Endothelial cell of hepatic sinusoid (primary cell): ENCODE data around the gene ZNF341.
"Not testable (repeated sequence)": the region's sequence is repeated elsewhere in the genome, so short reads cannot be mapped to it uniquely, and the experiment has no call there.

Source experiments
- in situ Hi-C: cut with HindIII; loops from 2 replicates; pipeline ENCODE4 v1.10.0; 2017; ENCODE audit warnings: low sequenced_read_pairs

Gene ZNF341

DNA sequence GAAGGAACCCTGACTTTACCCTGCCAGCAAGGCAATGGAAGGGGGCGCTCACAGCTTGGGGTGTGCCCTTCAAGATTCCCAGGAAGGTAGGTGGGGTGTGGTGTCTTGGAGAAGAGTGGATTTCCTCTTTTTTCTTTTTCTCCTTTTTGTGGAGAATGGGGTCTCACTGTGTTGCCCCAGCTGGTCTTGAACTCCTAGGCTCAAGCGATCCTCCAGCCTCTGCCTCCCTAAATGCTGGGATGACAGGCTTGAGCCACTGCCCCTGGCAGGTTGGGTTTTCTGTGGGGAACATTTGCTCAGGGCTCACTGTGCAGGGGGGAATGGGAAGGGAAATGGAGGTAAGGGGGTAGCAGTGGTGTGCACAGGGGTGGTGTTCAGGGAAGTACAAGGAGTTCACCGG, 4.0 kb upstream of the ZNF341 start:
- in situ Hi-C loops = no loop called here

DNA sequence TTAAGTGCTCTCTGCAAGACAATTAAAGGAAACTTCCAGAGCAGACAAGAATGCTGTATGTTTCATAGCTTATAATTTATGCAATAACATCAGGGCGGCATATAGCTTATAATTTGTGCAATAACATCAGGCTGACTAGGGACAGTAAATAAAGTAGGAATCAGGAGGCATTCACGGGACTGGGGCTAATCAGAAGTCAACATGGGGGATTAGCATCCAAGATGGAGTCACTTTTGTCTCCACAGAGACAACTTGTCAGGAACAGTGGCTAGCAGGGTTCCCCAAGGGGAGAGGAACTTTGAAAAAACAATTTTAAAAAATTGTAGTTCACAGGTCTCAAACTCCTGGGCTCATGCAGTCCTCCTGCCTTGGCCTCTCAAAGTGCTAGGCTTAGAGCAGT, 3.3 kb upstream of the ZNF341 start:
- in situ Hi-C loops = no loop called here

DNA sequence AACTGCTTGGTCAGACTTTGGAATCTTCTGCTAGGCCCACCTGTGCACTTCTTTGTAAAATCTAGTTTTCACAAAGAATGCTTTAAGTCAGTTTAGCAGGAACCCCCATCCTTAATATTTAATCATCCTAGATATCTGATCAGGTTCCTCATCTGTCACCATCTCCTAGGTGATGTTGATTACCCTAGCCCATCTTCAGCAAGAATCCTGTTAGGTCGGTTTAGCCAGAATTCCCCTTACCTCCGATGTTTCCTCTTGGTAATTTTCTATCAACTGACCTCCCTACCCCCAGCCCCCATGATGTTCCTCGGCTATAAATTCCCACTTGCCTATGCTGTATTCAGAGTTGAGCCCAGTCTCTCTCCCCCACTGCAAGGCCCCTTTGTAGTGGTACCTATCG, 2.7 kb upstream of the ZNF341 start:
- in situ Hi-C loops = no loop called here

DNA sequence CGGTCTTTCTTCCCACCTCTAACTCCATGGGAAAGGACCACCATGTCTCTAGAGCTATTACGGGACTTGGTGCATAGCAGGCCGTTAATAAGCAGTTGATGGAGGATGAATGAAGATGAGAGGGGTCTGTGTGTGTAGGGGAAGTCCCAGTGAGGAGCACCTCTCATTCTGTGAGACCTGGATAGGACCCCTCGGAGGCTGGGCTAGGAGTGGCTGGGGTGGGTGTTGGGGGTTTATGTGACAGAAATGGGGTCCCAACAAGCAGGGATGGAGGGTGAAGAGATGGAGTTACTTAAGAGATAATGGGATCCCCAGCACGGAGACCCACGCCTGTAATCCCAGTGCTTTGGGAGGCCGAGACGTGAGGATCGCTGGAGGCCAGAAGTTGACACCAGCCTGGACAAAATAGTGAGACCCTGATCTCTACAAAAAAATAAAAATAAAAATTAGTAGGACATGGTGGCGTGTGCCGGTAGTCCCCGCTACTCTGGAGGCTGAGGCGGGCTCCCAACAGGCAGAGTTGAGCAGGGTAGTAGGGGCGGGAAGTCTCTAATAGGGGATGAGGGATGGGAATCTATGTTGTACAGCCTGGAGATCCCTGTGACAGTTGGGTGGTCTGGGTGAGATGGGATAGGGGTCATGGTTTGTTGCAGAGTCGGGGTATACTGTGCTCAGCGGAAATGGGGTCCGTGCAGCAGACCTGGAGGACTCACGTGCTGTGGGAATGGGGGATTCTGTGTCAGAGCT, 677 bp upstream of the ZNF341 start:
- in situ Hi-C loops = no loop called here

GRCh38 chr20:33732166-33732970, 572 bp downstream of the ZNF341 start:
- in situ Hi-C loops = no loop called here

DNA sequence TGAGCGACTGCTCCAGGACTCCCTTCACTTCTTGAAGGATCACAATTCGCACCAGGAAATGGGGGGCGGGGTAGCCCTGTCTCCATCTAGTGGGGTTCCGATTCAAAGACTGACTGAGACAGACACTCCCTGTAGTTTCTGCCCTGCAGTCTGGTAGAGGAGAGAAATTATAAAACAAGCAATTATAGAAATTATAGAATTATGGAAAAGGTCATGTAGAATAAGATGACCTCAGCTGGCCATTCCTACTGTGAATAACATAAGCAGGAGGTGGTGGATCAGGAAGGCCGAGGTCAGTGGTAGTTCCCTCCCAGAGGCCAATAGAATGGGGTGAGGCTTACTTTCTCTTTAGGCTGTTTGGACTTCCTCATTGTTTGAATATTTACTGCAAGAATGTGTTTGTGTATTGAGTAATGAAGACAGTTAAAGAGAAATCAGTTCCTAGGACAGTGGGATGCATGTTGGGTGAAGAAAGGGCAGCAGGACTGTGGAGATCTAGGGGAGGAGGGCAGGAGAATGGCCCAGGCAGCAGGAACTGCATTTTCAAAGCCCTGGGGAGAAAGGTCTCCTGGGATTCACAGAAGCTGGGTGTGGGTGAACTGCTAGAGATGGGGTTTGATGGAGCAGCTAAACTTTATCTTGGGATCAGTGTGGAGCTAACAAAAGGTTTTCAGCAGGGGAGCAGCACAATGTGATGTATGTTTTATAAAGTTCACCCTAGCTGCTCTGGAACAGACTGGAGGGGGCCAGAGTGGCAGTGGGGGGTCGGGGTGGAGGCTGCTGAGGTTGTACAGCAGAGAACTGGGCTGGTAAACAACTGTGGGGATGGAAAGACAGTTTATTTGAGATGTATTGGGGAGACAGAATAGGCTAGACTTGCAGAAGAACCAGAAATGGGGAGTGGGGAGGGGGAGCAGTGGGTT, 2.1 kb downstream of the ZNF341 start:
- in situ Hi-C loops = no loop called here

DNA sequence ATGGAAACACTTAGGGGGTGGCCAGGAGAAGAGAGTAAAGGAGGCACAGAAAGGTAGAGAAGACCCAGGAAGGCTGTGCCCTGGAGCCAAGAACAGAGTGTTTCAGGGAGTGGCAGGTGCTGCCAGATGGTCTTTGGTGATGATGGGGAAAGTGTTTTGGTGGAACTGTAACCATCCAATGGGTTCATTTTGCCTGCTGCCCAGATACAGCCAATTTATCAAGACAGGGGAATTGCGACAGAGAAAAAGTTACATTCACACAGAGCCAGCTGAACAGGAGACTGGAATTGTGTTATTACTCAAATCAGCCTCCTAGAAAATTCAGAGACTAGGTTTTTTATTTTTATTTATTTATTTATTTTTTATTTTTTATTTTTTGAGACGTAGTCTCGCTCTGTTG, 5.2 kb downstream of the ZNF341 start:
- in situ Hi-C loops = loop anchor here (5.0 kb wide), 1 partner anchor 50 kb away; no protein-coding TSS in a partner anchor

GRCh38 chr20:33739493-33739892, 7.7 kb downstream of the ZNF341 start:
- in situ Hi-C loops = loop anchor here (5.0 kb wide), 1 partner anchor 48 kb away; no protein-coding TSS in a partner anchor

- in situ Hi-C loops = no loop called here
Observed at GRCh38 chr20:33740189-33740588, 8.4 kb downstream of the ZNF341 start.

DNA sequence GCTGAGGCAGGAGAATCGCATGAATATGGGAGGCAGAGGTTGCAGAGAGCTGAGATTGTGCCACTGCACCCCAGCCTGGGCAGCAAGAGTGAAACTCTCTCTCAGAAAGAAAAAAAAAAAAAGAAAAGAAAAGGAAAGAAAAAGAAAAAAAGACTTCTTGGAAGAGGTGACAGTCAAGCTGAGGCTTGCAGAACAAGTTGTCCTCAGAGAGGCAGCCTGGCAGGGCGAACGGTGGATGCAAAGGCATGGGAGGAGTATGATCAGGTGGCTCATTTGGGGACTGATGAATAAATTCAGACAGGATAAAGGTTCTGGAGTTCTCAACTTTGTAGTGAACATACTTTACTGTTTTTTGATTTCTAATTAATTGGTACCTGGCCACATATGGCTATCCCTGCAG, 12.4 kb downstream of the ZNF341 start:
- in situ Hi-C loops = no loop called here

DNA sequence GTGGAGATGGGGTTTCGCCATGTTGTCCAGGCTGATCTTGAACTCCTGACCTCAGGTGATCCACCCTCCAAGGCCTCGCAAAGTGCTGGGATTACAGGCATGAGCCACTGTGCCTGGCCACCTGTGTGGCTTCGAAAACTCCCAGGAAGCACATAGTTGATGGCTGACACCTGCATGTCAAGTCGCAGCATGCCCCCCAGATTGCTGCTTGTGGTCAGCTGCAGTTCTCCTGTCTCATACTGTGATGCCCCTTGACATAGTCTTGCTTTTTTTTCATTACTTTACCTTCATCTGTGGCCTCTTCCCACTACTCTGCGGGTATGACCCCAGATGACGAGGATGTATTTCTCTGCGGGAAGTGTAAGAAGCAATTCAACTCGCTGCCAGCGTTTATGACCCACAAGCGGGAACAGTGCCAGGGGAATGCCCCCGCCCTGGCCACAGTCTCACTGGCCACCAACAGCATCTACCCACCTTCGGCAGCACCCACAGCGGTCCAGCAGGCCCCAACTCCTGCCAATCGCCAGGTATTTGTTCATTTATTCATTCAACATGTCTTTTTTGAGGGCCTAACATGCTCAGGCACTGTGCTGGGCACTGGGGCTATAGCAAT, 13.1 kb downstream of the ZNF341 start:
- in situ Hi-C loops = no loop called here

- in situ Hi-C loops = no loop called here
Observed at GRCh38 chr20:33746325-33746998, 14.7 kb downstream of the ZNF341 start.

DNA sequence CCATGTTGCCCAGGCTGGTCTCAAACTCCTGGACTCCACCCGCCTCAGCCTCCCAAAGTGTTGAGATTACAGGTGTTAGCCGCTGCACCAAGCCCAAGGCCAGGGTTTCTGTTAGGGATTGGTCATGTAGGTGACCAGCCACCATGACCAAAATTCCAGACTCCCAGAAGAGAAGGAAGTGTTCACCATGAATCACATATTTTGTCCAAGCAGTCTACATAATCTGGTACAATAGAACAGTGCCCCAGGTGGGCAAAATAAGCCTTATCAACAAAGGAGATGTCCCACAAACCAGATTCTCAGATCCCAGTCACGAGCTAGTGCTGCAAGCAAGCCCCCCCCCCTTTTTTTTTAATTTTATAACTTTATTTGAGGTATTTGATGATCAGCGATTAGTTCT, 20.0 kb downstream of the ZNF341 start:
- in situ Hi-C loops = no loop called here

- in situ Hi-C loops = no loop called here
Observed at GRCh38 chr20:33753143-33753542, 21.3 kb downstream of the ZNF341 start.

DNA sequence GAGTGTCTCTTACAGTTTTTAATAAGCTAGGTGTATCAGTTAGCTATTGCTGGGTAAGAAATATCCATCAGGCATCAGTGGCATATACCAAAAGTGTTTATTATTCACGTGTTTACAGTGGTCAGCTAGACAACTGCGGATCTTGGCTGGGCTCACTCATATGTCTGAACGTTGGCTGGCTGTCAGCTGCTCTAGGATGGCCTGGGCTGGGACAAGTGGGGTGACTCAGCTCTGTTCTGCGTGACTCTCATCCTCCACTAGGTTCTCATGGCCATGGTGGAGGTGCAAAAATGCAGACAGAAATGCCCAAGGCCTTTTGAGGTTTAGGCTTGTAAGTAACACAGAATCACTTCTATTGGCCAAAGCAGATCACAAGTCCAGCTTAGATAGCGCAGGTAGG, 22.0 kb downstream of the ZNF341 start:
- in situ Hi-C loops = no loop called here

GRCh38 chr20:33755936-33756490, 24.2 kb downstream of the ZNF341 start:
- in situ Hi-C loops = not testable (repeated sequence)

DNA sequence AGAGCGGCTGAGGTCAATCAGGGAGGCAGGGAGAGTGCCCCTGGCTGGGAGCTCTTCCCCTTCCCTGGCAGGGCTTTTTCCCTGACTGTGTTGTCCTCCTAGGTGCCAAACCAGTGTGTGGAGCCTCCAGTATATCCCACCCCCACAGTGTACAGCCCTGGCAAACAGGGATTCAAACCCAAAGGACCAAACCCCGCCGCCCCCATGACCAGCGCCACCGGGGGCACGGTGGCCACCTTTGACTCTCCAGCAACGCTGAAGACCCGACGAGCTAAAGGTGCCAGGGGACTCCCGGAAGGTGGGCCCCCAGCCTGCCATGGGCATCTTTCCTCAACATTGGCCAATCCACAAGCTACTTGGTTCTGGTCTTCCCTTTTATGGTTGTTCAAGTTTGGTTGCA, 25.2 kb downstream of the ZNF341 start:
- in situ Hi-C loops = no loop called here

- in situ Hi-C loops = no loop called here
Observed at GRCh38 chr20:33757458-33757857, 25.7 kb downstream of the ZNF341 start.

- in situ Hi-C loops = no loop called here
Observed at GRCh38 chr20:33761698-33762250, 30.0 kb downstream of the ZNF341 start.

GRCh38 chr20:33765099-33765498, 33.3 kb downstream of the ZNF341 start:
- in situ Hi-C loops = no loop called here
